GM23338 (cell line): ENCODE measurements around the gene CDC25B. TPM values are rescaled to one million over a fixed set of nuclear protein-coding genes. Genes with fewer than 3 reads are reported as not detected.

Experiments
- ATAC-seq: fragments of 200-7000 bp; cut with Tn5 transposase; 3 replicates; pipeline ENCODE4 v1.9.1; 2020
- DNase-seq: peaks from one replicate; pipeline ENCODE4 v3.0.0-alpha.2; 2015; ENCODE audit warnings: low spot score
- H2AFZ ChIP-seq: fragments of 200-600 bp; sonication (generic); 2 replicates; pipeline ENCODE4 v1.8.0; 2016; ENCODE audit warnings: antibody characterized with exemption, mild to moderate bottlenecking, moderate library complexity
- H3F3A ChIP-seq: fragments of 200-600 bp; sonication (generic); replicated peaks from 2 replicates; pipeline ENCODE4 v1.8.0; 2017; ENCODE audit warnings: antibody characterized with exemption, mixed run types, low read depth
- H3K27ac ChIP-seq: fragments of 200-600 bp; sonication (generic); 2 replicates; pipeline ENCODE4 v1.6.1; 2016; ENCODE audit warnings: low read depth
- H3K27me3 ChIP-seq: fragments of 200-600 bp; sonication (generic); 2 replicates; pipeline ENCODE4 v1.8.0; 2016; ENCODE audit warnings: mild to moderate bottlenecking, mixed run types, moderate library complexity; ENCODE audit not compliant: insufficient read depth
- H3K36me3 ChIP-seq: fragments of 200-600 bp; sonication (generic); 2 replicates; pipeline ENCODE4 v1.8.0; 2016; ENCODE audit warnings: mild to moderate bottlenecking; ENCODE audit not compliant: insufficient read depth
- H3K4me1 ChIP-seq: fragments of 200-600 bp; sonication (generic); 2 replicates; pipeline ENCODE4 v1.8.0; 2016; ENCODE audit warnings: mild to moderate bottlenecking, moderate library complexity; ENCODE audit not compliant: insufficient read depth
- H3K4me2 ChIP-seq: fragments of 200-600 bp; sonication (generic); 2 replicates; pipeline ENCODE4 v1.7.1; 2017; ENCODE audit warnings: mixed run types
- H3K4me3 ChIP-seq: fragments of 200-600 bp; sonication (generic); 2 replicates; pipeline ENCODE4 v1.6.1; 2016; ENCODE audit warnings: mixed run types
- H3K79me2 ChIP-seq: fragments of 200-600 bp; sonication (generic); replicated peaks from 2 replicates; pipeline ENCODE4 v1.8.0; 2017; ENCODE audit warnings: mild to moderate bottlenecking; ENCODE audit not compliant: insufficient read depth
- H3K9me2 ChIP-seq: fragments of 200-600 bp; sonication (generic); 2 replicates; pipeline ENCODE4 v1.8.0; 2017; ENCODE audit not compliant: insufficient read depth
- H4K20me1 ChIP-seq: fragments of 200-600 bp; sonication (generic); replicated peaks from 2 replicates; pipeline ENCODE4 v1.8.0; 2017; ENCODE audit warnings: mild to moderate bottlenecking; ENCODE audit not compliant: insufficient read depth
- H3K27ac Mint-ChIP-seq: 2 replicates; pipeline ENCODE4 v1.8.0; 2020; ENCODE audit warnings: inconsistent platforms, mild to moderate bottlenecking, moderate library complexity, mixed read lengths
- H3K27me3 Mint-ChIP-seq: 3 replicates; pipeline ENCODE4 v1.8.0; 2022; ENCODE audit warnings: low read depth, mild to moderate bottlenecking, moderate library complexity, mixed read lengths, inconsistent platforms; ENCODE audit not compliant: insufficient read depth, poor library complexity
- H3K36me3 Mint-ChIP-seq: 3 replicates; pipeline ENCODE4 v1.8.0; 2021; ENCODE audit warnings: low read depth, mild to moderate bottlenecking, inconsistent platforms, moderate library complexity, mixed read lengths
- H3K4me1 Mint-ChIP-seq: 3 replicates; pipeline ENCODE4 v1.8.0; 2020; ENCODE audit warnings: mild to moderate bottlenecking, inconsistent platforms, mixed read lengths
- H3K4me3 Mint-ChIP-seq: 3 replicates; pipeline ENCODE4 v1.8.0; 2021; ENCODE audit warnings: moderate library complexity, mild to moderate bottlenecking, inconsistent platforms, mixed read lengths
- H3K9me3 Mint-ChIP-seq: 3 replicates; pipeline ENCODE4 v1.8.0; 2020; ENCODE audit warnings: moderate library complexity, mild to moderate bottlenecking, inconsistent platforms, mixed read lengths
- CREB1 ChIP-seq: fragments of 250-450 bp; sonication (Bioruptor Pico); IDR thresholded peaks from 2 replicates; pipeline ENCODE4 v1.5.0; 2020; ENCODE audit warnings: low read depth, mild to moderate bottlenecking, moderate library complexity
- CTCF ChIP-seq, 2 experiments: fragments of 200-600 bp in 1 of 2; sonication (generic) in 1 of 2; conservative IDR thresholded peaks; 2 replicates each; pipeline versions ENCODE4 v1.5.1 to v1.6.1; 2016 to 2017; ENCODE audit warnings: antibody characterized with exemption in 2 of 2, low read depth in 2 of 2, mild to moderate bottlenecking in 2 of 2, moderate library complexity in 1 of 2
- ETS1 ChIP-seq: IDR thresholded peaks from 2 replicates; pipeline ENCODE4 v1.6.1; 2016; ENCODE audit warnings: antibody characterized with exemption
- EZH2 ChIP-seq: fragments of 200-600 bp; sonication (generic); IDR thresholded peaks from one replicate; pipeline ENCODE4 v1.8.0; 2017; ENCODE audit warnings: antibody characterized with exemption, mild to moderate bottlenecking, low read depth; ENCODE audit not compliant: unreplicated experiment
- EZH2phosphoT487 ChIP-seq: fragments of 200-600 bp; sonication (generic); IDR thresholded peaks from one replicate; pipeline ENCODE4 v1.8.1; 2018; ENCODE audit warnings: antibody characterized with exemption; ENCODE audit not compliant: unreplicated experiment
- JUNB ChIP-seq: IDR thresholded peaks from one replicate; pipeline ENCODE4 v1.6.1; 2016; ENCODE audit warnings: antibody characterized with exemption; ENCODE audit not compliant: unreplicated experiment
- NANOG ChIP-seq: IDR thresholded peaks from 2 replicates; pipeline ENCODE4 v1.6.1; 2016; ENCODE audit warnings: antibody characterized with exemption, borderline replicate concordance
- POLR2AphosphoS5 ChIP-seq: IDR thresholded peaks from 2 replicates; pipeline ENCODE4 v1.6.1; 2016; ENCODE audit warnings: antibody characterized with exemption, low read depth
- ZNF331 ChIP-seq: fragments of 250-450 bp; sonication (Bioruptor Pico); IDR thresholded peaks from 2 replicates; pipeline ENCODE4 v1.5.0; 2020; ENCODE audit warnings: low read depth, mild to moderate bottlenecking, moderate library complexity
- polyA plus RNA-seq: library from polyadenylated mRNA; unstranded; fragments of >200 nt; fragmentation: Nextera tagmentation; extraction: Ambion mirVana; gene quantifications from 2 replicates; pipeline ENCODE4 v1.2.1, GENCODE V29; 2016
- total RNA-seq: library from RNA; depleted of rRNA; stranded (reverse); fragments of >200 nt; shearing (Covaris generic); gene quantifications from 2 replicates; pipeline ENCODE4 v1.2.3, GENCODE V29; 2014
- TF ChIP-seq, protein P1 (sequence below): IDR thresholded peaks from one replicate; pipeline ENCODE4 v1.6.1; 2018; ENCODE audit warnings: antibody characterized with exemption; ENCODE audit not compliant: unreplicated experiment

CDC25B gene
- total and polyA plus RNA-seq, 2 experiments from 2014 or later, result 10.5 to 33.0 TPM

- peak overlapping the region; percentile 37 for H3K4me3 ChIP-seq
- peak overlapping the region; percentile 77 for H2AFZ ChIP-seq
- no peaks in the 10 kb centered on the region for H3K9me2 ChIP-seq
- Mint-ChIP-seq H3K27me3 (peaks cover 12% of the 10 kb centered on the region), H3K36me3 (peaks cover 6% of the 10 kb centered on the region), H3K4me1 (peaks cover 19% of the 10 kb centered on the region), H3K4me3 (peak overlapping the region; percentile 61), H3K27ac (no peak overlapping the region), H3K9me3 (no peaks in the 10 kb centered on the region)
- H4K20me1 ChIP-seq, result peaks cover 20% of the 10 kb centered on the region
- peak overlapping the region; percentile 75 for H3K4me2 ChIP-seq
- 0 out of 2 replicates have a peak, but pooled peaks cover 2% of the 10 kb centered on the region for H3F3A ChIP-seq
- no peaks in the 10 kb centered on the region for H3K36me3 ChIP-seq
- no peak overlapping the region for H3K27ac ChIP-seq
- no peaks in the 10 kb centered on the region; the same call in 1 of the 2 replicates for H3K79me2 ChIP-seq
- no peak for TF ChIP-seq EZH2
- TF ChIP-seq ETS1, result no peak
- TF ChIP-seq NANOG, result no peak
- TF ChIP-seq POLR2AphosphoS5, result no peak
- TF ChIP-seq, protein P1, sequence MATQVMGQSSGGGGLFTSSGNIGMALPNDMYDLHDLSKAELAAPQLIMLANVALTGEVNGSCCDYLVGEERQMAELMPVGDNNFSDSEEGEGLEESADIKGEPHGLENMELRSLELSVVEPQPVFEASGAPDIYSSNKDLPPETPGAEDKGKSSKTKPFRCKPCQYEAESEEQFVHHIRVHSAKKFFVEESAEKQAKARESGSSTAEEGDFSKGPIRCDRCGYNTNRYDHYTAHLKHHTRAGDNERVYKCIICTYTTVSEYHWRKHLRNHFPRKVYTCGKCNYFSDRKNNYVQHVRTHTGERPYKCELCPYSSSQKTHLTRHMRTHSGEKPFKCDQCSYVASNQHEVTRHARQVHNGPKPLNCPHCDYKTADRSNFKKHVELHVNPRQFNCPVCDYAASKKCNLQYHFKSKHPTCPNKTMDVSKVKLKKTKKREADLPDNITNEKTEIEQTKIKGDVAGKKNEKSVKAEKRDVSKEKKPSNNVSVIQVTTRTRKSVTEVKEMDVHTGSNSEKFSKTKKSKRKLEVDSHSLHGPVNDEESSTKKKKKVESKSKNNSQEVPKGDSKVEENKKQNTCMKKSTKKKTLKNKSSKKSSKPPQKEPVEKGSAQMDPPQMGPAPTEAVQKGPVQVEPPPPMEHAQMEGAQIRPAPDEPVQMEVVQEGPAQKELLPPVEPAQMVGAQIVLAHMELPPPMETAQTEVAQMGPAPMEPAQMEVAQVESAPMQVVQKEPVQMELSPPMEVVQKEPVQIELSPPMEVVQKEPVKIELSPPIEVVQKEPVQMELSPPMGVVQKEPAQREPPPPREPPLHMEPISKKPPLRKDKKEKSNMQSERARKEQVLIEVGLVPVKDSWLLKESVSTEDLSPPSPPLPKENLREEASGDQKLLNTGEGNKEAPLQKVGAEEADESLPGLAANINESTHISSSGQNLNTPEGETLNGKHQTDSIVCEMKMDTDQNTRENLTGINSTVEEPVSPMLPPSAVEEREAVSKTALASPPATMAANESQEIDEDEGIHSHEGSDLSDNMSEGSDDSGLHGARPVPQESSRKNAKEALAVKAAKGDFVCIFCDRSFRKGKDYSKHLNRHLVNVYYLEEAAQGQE, result peak; percentile 38
- TF ChIP-seq CREB1, result no peak
- no peak for TF ChIP-seq CTCF (conservative IDR thresholded peaks at IDR 0.05; ENCODE audit: low read depth in 2 of 2)
- TF ChIP-seq JUNB, result no peak
- DNase-seq (no peak), ATAC-seq (no peak)
- H3K27me3 ChIP-seq, result peaks cover 30% of the 10 kb centered on the region
- peaks cover 7% of the 10 kb centered on the region; the same call in 1 of the 2 replicates for H3K4me1 ChIP-seq
Measured at GRCh38 chr20:3787324-3788014, 8.6 kb upstream of the CDC25B start.

DNA sequence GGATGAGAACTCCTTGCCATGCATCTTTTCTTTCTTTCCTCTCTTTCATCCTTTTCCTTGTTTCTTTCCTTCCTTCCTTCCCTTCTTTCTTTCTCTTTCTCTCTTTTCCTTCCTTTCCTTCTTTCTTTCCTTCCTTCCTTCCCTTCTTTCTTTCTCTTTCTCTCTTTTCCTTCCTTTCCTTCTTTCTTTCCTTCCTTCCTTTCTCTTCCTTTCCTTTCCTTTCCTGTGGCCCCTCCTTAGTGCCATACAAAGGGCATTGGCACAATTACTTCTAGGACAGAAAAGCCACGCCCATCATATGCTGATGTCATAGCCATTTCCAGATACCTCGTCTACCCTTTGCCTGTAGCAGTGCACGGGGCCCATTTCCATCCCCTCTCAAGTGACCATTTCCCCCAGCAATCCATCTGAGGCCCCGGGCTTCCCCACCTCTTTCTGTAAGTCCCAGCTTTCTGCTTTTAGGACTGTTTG, 7.4 kb upstream of the CDC25B start:
- Histone ChIP-seq H2AFZ (peak overlapping the region; percentile 23; the same call in 1 of the 2 replicates), H3F3A (0 out of 2 replicates have a peak, but pooled peaks cover 2% of the 10 kb centered on the region), H3K27me3 (peaks cover 30% of the 10 kb centered on the region), H3K79me2 (no peaks in the 10 kb centered on the region; the same call in 1 of the 2 replicates), H3K36me3 (no peaks in the 10 kb centered on the region), H3K4me2 (no peak overlapping the region), H4K20me1 (peaks cover 12% of the 10 kb centered on the region), H3K4me1 (no peaks in the 10 kb centered on the region; the same call in 1 of the 2 replicates), H3K9me2 (no peaks in the 10 kb centered on the region), H3K4me3 (no peak overlapping the region), H3K27ac (no peak overlapping the region)
- H3K4me1 Mint-ChIP-seq, result peaks cover 8% of the 10 kb centered on the region
- no peak overlapping the region for H3K4me3 Mint-ChIP-seq
- DNase-seq (no peak), ATAC-seq (no peak)
- no peaks in the 10 kb centered on the region for H3K9me3 Mint-ChIP-seq
- H3K36me3 Mint-ChIP-seq, result peaks cover 6% of the 10 kb centered on the region
- no peak overlapping the region for H3K27ac Mint-ChIP-seq
- H3K27me3 Mint-ChIP-seq, result peaks cover 12% of the 10 kb centered on the region
- TF ChIP-seq, protein P1, result no peak
- no peak for TF ChIP-seq JUNB
- no peak for TF ChIP-seq EZH2phosphoT487
- no peak for TF ChIP-seq ZNF331 (CRISPR knock-in tag)
- no peak for TF ChIP-seq NANOG
- TF ChIP-seq CTCF (conservative IDR thresholded peaks at IDR 0.05; ENCODE audit: low read depth in 2 of 2), result no peak
- no peak for TF ChIP-seq CREB1
